GM19193 (cell line): Measurements from ENCODE around the gene GDPD5.
A peak's percentile ranks its signal among the peaks of the same experiment; 100 is the strongest.

ENCODE experiments used
- POLR2A ChIP-seq: IDR thresholded peaks from 4 replicates; pipeline ENCODE4 v1.6.1; 2011; ENCODE audit not compliant: insufficient read depth, insufficient read length; ENCODE audit errors: extremely low read depth

GDPD5 gene

DNA sequence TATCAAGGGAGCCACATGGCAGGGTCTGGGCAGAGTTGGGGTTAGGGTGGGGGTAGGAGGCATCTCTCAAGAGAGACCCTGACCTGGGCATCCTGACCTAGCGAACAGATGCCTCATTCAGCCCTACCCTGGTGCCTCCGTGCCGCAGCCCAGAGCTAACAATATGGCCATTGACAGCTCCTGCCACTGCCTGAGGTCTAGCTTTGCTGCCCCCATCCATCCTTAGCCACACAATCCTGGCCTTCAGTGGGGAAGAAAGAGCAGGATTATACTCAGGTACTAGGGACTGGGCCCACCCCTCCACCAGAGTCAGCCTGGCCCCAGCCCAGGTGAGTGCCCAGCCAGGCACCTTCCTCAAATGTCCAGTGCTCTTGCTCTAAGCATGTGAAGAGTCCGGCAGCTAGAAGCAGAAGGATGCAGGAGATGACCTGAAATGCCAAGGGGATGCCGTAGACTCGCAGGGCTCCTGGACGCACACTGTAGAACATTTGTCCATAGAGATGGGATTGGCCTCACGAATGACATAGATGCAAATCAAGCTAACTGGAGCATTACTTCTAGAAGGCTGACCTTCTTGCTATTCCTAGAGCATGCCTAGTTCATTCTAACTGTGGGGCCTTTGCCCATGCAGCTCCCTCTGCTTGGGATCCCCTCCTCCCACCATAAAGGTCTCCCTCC lies 23.0 kb upstream of the GDPD5 start:
- TF ChIP-seq POLR2A, result no peak

DNA sequence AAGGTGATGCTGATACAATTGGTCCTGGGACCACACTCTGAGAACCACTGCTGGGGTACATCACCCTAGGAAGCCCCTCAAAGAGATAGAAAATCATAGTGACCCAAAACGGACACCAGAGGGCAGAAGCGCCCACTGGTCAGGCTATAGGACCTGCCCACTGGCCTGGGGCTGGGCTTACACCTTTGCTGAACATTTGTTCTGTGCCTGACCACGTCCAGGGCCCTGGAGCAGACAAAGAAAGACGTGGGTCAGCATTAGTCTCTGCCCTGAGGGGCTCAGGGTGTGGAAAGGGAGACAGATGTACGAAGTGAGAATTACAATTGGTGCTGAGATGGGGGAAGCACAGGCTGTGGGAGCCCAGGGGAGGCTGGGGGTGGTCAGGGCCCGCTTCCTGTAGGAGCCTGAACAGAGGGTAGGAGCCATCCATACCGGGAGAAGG lies 21.9 kb upstream of the GDPD5 start:
- TF ChIP-seq POLR2A, result no peak

DNA sequence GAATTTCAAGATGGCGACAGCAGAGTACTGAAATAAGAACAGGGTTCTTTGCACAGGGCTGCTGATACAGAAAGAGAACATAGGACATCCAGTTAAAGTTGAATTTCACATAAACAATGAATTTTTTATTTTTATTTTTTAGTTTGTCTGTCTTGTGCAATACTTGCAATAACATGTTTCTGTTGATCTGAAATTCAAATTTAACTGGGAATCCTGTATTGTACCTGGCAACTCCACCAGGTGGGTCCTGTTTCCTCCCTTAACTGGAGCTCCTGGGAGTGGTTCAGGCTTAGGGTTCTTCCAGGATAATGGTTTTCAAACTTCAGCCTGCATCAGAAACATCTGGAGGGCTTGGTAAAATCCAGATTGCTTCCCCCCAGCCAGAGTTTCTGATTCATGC lies 21.4 kb upstream of the GDPD5 start:
- no peak for TF ChIP-seq POLR2A

DNA sequence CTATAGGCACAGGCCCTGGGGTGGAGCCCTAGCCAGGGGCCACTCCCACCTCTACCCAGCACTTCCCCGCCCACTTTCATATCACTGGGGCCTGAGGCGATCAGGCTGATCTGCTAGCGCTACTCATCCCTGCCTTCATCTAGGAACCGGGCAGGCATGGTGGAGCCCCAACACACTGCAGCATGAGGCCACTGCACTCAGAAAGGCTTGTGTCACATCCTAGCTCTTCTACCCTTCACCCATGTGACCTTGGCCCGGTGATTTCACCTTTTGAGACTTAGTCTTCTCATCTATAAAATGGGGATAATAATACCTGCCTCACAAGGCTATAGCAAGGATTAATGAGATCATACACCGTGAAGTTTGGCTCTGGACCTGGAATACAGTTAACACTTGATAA lies 18.1 kb upstream of the GDPD5 start:
- TF ChIP-seq POLR2A, result no peak

DNA sequence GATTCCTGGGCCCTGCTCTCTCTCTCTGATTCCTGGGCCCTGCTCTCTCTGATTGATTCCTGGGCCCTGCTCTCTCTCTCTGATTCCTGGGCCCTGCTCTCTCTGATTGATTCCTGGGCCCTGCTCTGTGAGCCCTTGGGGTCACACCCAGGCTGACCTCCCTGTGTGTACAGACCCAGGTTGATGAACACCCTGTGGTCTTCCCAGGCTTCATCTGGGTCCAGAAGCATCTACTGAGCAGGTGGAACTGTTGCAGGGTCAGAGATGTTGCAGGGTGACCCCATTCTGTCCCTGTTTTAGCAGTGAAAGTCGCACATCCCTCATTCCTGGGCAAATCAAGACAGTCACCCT lies 16.3 kb upstream of the GDPD5 start:
- no peak for TF ChIP-seq POLR2A

DNA sequence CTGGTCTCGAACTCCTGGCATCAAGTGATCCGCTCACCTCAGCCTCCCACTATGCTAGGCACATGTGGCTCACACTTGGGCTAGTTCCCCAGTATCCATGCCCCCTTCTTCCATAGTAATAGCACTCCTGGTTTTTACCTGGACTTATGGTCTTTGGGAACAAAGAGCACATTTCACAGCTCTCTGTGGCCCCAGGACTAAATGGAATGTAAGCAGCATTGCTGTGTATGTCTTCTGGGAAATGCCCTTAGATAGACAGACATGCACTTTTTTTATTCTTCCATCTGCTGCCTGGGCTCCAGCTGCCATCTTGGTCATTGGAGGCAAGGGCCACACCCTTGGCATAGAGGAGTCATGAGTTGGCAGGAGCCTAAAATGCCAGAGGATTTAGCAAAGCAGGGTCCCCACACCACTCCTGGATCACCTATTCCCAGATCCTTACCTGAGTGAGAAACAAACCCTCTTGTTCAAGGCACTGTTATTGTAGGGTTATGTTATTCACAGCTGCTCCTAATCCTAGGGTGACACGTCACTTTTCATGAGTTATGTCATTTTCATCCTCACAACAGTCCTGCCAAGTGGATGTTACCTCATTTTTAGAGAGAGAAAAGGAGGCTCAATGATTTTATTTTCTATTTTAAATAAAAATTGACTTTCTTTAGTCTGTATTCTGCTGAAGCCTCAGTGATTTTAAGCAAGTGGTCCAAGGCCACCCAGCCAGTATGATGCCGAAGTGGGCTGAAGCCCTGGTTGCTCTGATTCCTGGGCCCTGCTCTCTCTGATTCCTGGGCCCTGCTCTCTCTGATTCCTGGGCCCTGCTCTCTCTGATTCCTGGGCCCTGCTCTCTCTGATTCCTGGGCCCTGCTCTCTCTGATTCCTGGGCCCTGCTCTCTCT lies 15.7 kb upstream of the GDPD5 start:
- TF ChIP-seq POLR2A, result no peak

DNA sequence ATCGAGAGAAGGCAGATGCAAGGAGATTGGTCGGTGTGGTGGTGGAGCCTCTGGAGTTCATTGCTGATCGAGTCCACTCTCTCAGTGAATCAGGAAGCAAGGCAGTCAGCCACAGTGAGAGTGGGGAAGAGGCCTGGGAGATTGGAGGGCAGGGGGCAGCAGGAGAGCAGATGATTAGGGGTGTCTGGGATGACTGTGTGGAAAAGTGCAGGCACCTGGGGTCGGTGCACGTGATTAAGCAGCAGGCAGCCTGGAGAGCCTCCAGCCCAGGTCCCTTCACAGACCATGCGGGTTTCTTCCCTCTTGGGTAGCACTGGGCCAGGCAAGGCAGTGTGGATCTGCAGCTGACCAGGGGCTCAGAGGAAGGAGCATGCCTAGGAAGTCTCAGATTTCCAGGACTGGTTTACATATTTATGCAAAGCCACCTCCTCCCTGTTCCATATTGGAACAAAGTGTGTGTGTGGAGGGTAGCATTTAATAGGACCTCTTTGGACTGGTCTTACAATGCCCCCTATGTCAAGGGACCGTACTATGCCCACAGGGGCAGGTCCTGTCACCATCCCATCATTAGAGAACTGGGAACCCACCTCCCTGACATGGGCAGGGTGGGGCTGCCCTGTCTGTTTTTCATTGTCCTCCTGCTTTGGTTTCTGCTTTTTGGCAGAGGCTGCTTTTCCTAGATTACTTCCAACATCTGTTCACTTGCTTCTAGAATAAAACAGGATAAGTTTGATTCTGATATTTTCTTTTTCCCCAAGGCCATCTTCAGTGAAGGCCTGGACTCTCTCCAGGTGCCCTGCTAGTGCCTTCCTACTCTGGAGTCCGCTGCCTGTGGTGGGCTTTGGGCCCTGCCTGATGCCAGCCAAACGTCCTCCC lies 14.0 kb upstream of the GDPD5 start:
- no peak for TF ChIP-seq POLR2A

DNA sequence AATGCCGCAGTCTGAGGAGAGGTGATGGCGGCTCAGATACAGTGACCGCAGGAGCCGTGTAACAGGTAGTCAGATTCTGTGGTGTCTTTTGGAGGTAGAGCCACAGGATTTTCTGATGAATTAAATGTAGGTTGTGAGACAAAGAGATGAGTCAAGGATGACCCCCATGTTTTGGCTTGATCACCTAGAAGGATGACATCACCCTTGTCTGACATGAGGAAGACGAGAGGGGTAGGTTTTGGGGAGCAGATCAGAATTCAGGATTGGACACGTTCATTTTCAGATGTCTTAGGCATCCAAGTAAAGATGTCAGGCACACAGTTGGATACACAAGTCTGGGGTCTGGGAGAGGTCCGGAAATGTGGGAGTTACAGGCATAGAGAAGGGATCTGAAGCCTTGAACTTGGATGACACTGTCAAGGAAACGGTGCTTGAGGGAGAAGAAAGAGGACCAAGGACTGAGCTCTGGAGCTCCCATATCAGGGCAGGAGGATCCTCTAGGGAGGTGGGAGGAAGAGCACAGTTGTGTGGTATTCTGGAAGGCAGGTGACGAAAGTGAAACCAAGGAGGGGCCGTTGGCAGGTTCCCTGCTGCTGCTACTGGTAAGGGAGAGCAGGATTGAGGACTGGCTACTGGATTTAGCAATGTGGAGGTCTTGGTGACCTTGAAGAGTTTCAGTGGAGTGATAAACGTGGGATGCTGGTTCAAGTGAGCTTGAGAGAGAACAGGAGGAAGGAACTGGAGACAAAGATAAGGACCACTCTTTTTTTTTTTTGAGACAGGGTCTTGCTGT lies 12.6 kb upstream of the GDPD5 start:
- TF ChIP-seq POLR2A, result no peak

DNA sequence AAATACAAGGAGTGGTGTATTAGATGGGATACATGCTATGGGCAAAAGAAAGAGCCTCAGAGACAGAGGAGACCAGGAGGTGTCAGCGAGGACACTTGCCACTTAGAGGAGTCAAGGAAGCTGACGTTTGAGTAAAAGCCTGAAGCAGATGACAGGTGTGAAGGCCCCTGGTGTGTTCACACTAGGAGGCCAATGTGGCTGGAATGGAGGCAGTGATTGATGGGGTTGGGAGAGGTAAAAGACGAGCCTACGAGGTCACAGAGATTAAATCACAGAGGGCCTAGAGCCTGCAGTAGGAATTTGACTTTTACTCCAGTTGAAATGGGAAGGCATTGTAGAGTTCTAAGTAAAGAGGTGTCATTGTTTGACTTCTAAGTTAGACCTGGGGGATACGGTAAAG lies 12.0 kb upstream of the GDPD5 start:
- TF ChIP-seq POLR2A, result no peak

DNA sequence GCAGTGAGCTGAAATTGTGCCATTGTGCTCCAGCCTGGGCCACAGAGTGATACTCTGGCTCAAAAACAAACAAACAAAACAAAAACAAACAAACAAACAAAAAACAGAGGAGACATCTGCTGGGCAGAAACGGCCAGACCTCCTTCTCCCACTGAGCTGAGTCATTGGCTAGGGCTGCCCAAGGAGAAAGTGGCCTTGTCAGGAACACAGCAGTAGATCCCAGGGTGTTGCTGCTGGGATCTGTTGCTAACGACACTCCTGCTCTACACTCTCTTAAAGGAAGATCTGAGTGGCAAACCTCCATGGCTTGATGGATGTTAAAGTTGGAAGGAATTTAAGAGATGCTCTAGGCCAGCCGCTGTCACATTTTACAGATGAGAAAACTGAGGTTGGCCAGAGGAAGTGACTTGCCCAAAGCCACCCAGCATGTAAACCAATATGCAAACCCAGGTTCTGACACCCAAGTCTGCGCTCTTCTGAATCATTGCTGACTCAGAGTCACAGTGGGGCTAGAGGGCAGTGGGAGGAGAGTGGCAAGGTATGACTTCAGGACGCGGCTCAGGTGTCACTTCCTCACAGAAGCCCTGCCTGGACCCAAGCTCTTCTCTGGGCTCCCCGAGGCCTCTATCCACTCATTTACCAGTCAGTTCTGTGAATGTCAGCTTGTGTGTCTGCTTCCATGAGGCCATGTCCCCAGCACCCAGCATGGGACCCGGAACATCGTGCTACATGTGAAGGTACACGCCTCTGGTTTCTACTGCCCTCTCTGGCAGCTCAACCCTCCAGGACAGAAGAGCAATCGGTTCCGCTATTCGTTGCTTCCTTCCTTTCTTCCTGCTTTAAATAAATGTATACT lies 11.3 kb upstream of the GDPD5 start:
- peak; percentile 60 for TF ChIP-seq POLR2A

DNA sequence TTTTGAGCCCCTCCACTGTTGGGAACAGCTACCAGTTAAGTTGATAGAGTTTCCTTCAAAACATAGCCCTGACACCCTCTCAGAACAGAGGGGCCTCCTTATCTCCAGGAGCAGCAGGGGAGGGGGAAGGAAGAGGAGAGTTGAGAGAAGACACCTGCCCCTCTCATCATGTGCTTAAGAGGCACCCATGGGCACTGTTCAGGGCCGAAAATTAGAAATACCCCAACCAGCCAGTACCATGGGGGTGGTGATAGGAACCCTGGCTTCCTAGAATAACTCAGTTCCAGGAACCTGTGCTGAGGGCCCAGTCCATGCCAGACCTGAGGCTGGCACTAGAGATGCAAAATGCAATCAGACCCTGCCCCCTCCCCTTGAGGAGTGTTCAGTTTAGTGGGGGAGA lies 9.3 kb upstream of the GDPD5 start:
- no peak for TF ChIP-seq POLR2A

DNA sequence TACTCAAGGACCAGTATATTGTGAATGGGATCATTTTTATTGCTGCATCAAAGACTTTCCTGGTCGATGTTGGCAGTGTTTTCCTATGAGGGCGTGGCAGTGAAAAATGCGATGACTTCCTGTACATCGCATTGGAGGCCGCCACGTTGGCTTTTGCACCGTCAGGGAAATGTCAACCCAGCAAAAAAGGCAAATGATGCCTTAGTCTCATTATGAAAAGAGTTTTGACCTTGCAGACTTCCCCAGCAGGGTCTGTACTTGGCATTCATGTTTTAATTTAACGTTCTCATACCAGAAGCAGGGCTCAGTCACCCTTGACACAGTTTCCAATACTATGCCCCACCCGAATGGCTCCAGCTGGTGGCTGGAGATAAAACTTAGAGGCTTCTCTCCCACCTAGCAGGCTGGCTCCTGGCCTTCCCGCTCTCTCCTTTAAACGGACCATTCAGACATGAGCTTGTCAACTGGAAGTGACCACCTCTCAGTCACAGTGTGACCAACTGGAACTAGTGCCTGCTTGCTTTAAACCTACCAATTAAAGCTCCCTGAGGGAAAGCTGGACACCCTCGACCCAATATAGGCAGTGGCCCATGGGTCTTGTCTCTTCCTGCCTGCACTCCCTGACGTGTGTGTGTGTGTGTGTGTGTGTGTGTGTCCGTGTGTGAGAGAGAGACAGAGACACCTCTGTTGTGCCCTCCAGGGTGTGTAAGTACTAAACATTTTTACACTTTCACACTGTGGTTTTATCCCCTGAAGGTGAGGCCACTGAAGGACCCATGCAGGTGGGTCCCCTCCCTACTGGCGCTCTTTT lies 8.7 kb upstream of the GDPD5 start:
- TF ChIP-seq POLR2A, result no peak

DNA sequence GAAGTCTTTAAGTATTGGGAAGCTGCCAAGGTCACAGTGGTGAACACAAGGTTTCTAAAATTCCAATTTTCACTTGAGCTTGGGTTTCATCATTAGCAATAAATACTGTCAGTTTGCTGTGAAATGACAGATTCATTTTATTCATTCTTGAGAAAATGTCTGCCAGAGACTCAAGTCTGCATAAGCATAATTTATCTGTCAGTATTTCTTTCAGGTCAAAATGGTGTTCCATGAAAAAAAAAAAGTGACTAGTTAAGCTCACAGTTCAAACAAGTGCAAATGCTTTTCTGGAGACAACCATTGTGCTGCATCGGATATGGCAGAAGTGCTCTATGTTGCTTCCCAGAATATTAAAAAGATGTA lies 8.1 kb upstream of the GDPD5 start:
- TF ChIP-seq POLR2A, result no peak
